IMR-90 (cell line): ENCODE measurements around the gene RALGAPA2. TPM values are rescaled to one million over a fixed set of nuclear protein-coding genes. Genes with fewer than 3 reads are reported as not detected.

Experiments used
- ATAC-seq: fragments of 200-7000 bp; cut with Tn5 transposase; 2 replicates; pipeline ENCODE4 v1.9.1; 2020; ENCODE audit warnings: low read depth, mild to moderate bottlenecking, moderate library complexity
- BruUV-seq: library from RNA; stranded (reverse); fragments of 400-500 nt; replicated peaks from 2 replicates; lab custom pipeline; 2021; lab: Mats Ljungman, UMichigan
- CTCF ChIA-PET: fragments of 300-600 bp; formaldehyde crosslinking; extraction: SDS; loops from one replicate; lab custom pipeline; 2021; ENCODE audit warnings: antibody characterized with exemption; lab: Yijun Ruan, JAX
- POLR2A ChIA-PET: fragments of 300-600 bp; sonication (Branson Sonifier 250); formaldehyde crosslinking; loops from one replicate; lab custom pipeline; 2022; ENCODE audit warnings: antibody characterized with exemption; ENCODE audit not compliant: unreplicated experiment; lab: Charles Lee
- DNase-seq: peaks from one replicate; pipeline ENCODE4 v3.0.0; 2013
- H2AFZ ChIP-seq: replicated peaks from 2 replicates; pipeline ENCODE3; 2013; ENCODE audit warnings: low read length, mild to moderate bottlenecking; ENCODE audit not compliant: poor library complexity
- H2AK5ac ChIP-seq: 2 replicates; pipeline ENCODE4 v1.6.1; 2013; ENCODE audit warnings: low read depth, low read length, inconsistent platforms
- H2AK9ac ChIP-seq: replicated peaks from 2 replicates; pipeline ENCODE3; 2013; ENCODE audit warnings: mild to moderate bottlenecking, low read depth, low read length, moderate library complexity; ENCODE audit not compliant: poor library complexity
- H2BK120ac ChIP-seq: 2 replicates; pipeline ENCODE4 v1.6.1; 2013; ENCODE audit warnings: low read depth, low read length, inconsistent platforms
- H2BK15ac ChIP-seq: 3 replicates; pipeline ENCODE4 v1.6.1; 2013; ENCODE audit warnings: low read depth, low read length, inconsistent platforms
- H2BK20ac ChIP-seq: 2 replicates; pipeline ENCODE4 v1.6.1; 2013; ENCODE audit warnings: low read depth, mild to moderate bottlenecking, inconsistent platforms, low read length, moderate library complexity
- H2BK5ac ChIP-seq: 2 replicates; pipeline ENCODE4 v1.6.1; 2013; ENCODE audit warnings: mild to moderate bottlenecking, low read depth, low read length, inconsistent platforms; ENCODE audit not compliant: poor library complexity, severe bottlenecking
- H3K14ac ChIP-seq: replicated peaks from 2 replicates; pipeline ENCODE4 v1.6.1; 2013; ENCODE audit warnings: low read depth, low read length, inconsistent platforms
- H3K18ac ChIP-seq: 2 replicates; pipeline ENCODE4 v1.6.1; 2013; ENCODE audit warnings: low read depth, low read length, control low read depth
- H3K23ac ChIP-seq: 2 replicates; pipeline ENCODE4 v1.6.1; 2013; ENCODE audit warnings: low read depth, low read length, inconsistent platforms
- H3K27ac ChIP-seq: 2 replicates; pipeline ENCODE4 v1.5.1; 2013; ENCODE audit warnings: mild to moderate bottlenecking, control low read depth, low read length; ENCODE audit not compliant: insufficient read depth
- H3K27me3 ChIP-seq: 2 replicates; pipeline ENCODE4 v1.6.1; 2013; ENCODE audit warnings: low read length; ENCODE audit not compliant: control insufficient read depth, insufficient read depth
- H3K36me3 ChIP-seq: 2 replicates; pipeline ENCODE4 v1.6.1; 2013; ENCODE audit warnings: low read length, mixed read lengths; ENCODE audit not compliant: control insufficient read depth, insufficient read depth
- H3K4ac ChIP-seq: 2 replicates; pipeline ENCODE4 v1.6.1; 2013; ENCODE audit warnings: low read depth, low read length, inconsistent platforms
- H3K4me1 ChIP-seq: 2 replicates; pipeline ENCODE4 v1.6.1; 2013; ENCODE audit warnings: low read length, mixed read lengths; ENCODE audit not compliant: control insufficient read depth, insufficient read depth
- H3K4me2 ChIP-seq: 2 replicates; pipeline ENCODE4 v1.6.1; 2013; ENCODE audit warnings: low read depth, mild to moderate bottlenecking, control low read depth, low read length, moderate library complexity
- H3K4me3 ChIP-seq: 2 replicates; pipeline ENCODE4 v1.5.1; 2013; ENCODE audit warnings: low read depth, mild to moderate bottlenecking, control low read depth, low read length, moderate library complexity; ENCODE audit not compliant: insufficient read depth
- H3K56ac ChIP-seq: 2 replicates; pipeline ENCODE4 v1.6.1; 2013; ENCODE audit warnings: low read length, inconsistent platforms; ENCODE audit not compliant: insufficient read depth; ENCODE audit errors: extremely low read depth
- H3K79me1 ChIP-seq, 2 experiments: 2 replicates each; pipeline ENCODE4 v1.6.1; 2013; ENCODE audit warnings: low read length in 2 of 2, inconsistent platforms in 1 of 2, low read depth in 1 of 2
- H3K9ac ChIP-seq: 2 replicates; pipeline ENCODE4 v1.6.1; 2013; ENCODE audit warnings: low read depth, low read length, control low read depth
- H3K9me1 ChIP-seq: 2 replicates; pipeline ENCODE4 v1.6.1; 2013; ENCODE audit warnings: low read length, inconsistent platforms; ENCODE audit not compliant: insufficient read depth
- H3K9me3 ChIP-seq: 2 replicates; pipeline ENCODE4 v1.6.1; 2013; ENCODE audit warnings: low read length; ENCODE audit not compliant: control insufficient read depth, insufficient read depth
- H4K20me1 ChIP-seq: 2 replicates; pipeline ENCODE4 v1.6.1; 2013; ENCODE audit warnings: low read length, inconsistent platforms; ENCODE audit not compliant: insufficient read depth
- H4K5ac ChIP-seq: 2 replicates; pipeline ENCODE4 v1.6.1; 2013; ENCODE audit warnings: mild to moderate bottlenecking, low read depth, low read length, control low read depth
- H4K8ac ChIP-seq, 2 experiments: 2 replicates each; pipeline ENCODE4 v1.6.1; 2013; ENCODE audit warnings: low read depth in 2 of 2, low read length in 2 of 2, control low read depth in 1 of 2, inconsistent platforms in 1 of 2
- H4K91ac ChIP-seq: 2 replicates; pipeline ENCODE4 v1.6.1; 2013; ENCODE audit warnings: low read depth, low read length, inconsistent platforms; ENCODE audit not compliant: insufficient read depth
- BHLHE40 ChIP-seq: fragments of 150-350 bp; IDR thresholded peaks from 2 replicates; pipeline ENCODE4 v1.6.1; 2016; ENCODE audit warnings: mild to moderate bottlenecking, low read depth, low read length
- CEBPB ChIP-seq: IDR thresholded peaks from 2 replicates; pipeline ENCODE4 v1.6.1; 2012; ENCODE audit warnings: low read depth, low read length, improper control_type of control experiment
- CHD1 ChIP-seq: IDR thresholded peaks from 2 replicates; pipeline ENCODE4 v1.6.1; 2012; ENCODE audit warnings: low read depth, low read length, improper control_type of control experiment
- CTCF ChIP-seq: conservative IDR thresholded peaks from 2 replicates; pipeline ENCODE4 v1.5.1; 2012; ENCODE audit warnings: mild to moderate bottlenecking, low read depth, low read length, improper control_type of control experiment
- ELK1 ChIP-seq: fragments of 150-350 bp; IDR thresholded peaks from 2 replicates; pipeline ENCODE4 v1.6.1; 2016; ENCODE audit warnings: low read depth, mild to moderate bottlenecking, low read length, moderate library complexity, borderline replicate concordance
- FOS ChIP-seq: fragments of 150-350 bp; IDR thresholded peaks from 2 replicates; pipeline ENCODE4 v1.6.1; 2016; ENCODE audit warnings: low read depth, low read length
- MAFK ChIP-seq: IDR thresholded peaks from 2 replicates; pipeline ENCODE4 v1.6.1; 2012; ENCODE audit warnings: low read depth, low read length, improper control_type of control experiment
- MAZ ChIP-seq: IDR thresholded peaks from 2 replicates; pipeline ENCODE4 v1.6.1; 2012; ENCODE audit warnings: low read depth, mild to moderate bottlenecking, low read length, improper control_type of control experiment, moderate library complexity, borderline replicate concordance
- MXI1 ChIP-seq: IDR thresholded peaks from 2 replicates; pipeline ENCODE4 v1.6.1; 2012; ENCODE audit warnings: low read depth, mild to moderate bottlenecking, low read length, moderate library complexity, borderline replicate concordance
- NFE2L2 ChIP-seq: fragments of 150-350 bp; IDR thresholded peaks from 2 replicates; pipeline ENCODE4 v1.6.1; 2016; ENCODE audit warnings: low read depth, mild to moderate bottlenecking, low read length
- POLR2A ChIP-seq: IDR thresholded peaks from 2 replicates; pipeline ENCODE4 v1.6.1; 2012; ENCODE audit warnings: mild to moderate bottlenecking, low read depth, low read length
- RAD21 ChIP-seq: IDR thresholded peaks from 2 replicates; pipeline ENCODE4 v1.6.1; 2012; ENCODE audit warnings: low read length, improper control_type of control experiment
- RCOR1 ChIP-seq: IDR thresholded peaks from 2 replicates; pipeline ENCODE4 v1.6.1; 2012; ENCODE audit warnings: mild to moderate bottlenecking, low read length, improper control_type of control experiment; ENCODE audit not compliant: insufficient replicate concordance
- RFX5 ChIP-seq: IDR thresholded peaks from 2 replicates; pipeline ENCODE4 v1.8.0; 2012; ENCODE audit warnings: low read depth, mild to moderate bottlenecking, low read length, moderate library complexity
- SMC3 ChIP-seq: fragments of 150-350 bp; IDR thresholded peaks from 2 replicates; pipeline ENCODE4 v1.6.1; 2016; ENCODE audit warnings: low read depth, mild to moderate bottlenecking, antibody characterized with exemption, low read length, moderate library complexity
- USF2 ChIP-seq: fragments of 150-350 bp; IDR thresholded peaks from 2 replicates; pipeline ENCODE4 v1.6.1; 2017; ENCODE audit warnings: mild to moderate bottlenecking, antibody characterized with exemption, low read length, low read depth
- WGBS, 2 experiments: methylation state at CpG; one replicate each; pipeline versions ENCODE4 v1.1.5 to v1.1.7; 2013; ENCODE audit warnings: missing lambda C conversion rate in 2 of 2; ENCODE audit not compliant: insufficient read length in 1 of 2; ENCODE audit errors: extremely low coverage in 2 of 2; 5-methylcytosine and 5-hydroxymethylcytosine counted together
- dilution Hi-C: fragments of 300-500 bp; cut with HindIII; formaldehyde crosslinking; loops from one replicate; pipeline ENCODE4 v1.14.3; 2018; ENCODE audit warnings: low sequenced_read_pairs; ENCODE audit not compliant: unreplicated experiment
- in situ Hi-C: fragments of 300-500 bp; cut with MboI; formaldehyde crosslinking; loops from 3 replicates; pipeline ENCODE4 v1.14.3; 2019; ENCODE audit warnings: low sequenced_read_pairs, inconsistent platforms, mixed read lengths
- intact Hi-C: fragments of 100-400 bp; cut with micrococcal nuclease; formaldehyde crosslinking; loops from 2 replicates; pipeline ENCODE4 v1.10.0; 2022
- polyA plus RNA-seq, 3 experiments: library from polyadenylated mRNA; depleted of rRNA; stranded (reverse); fragments of >200 nt; gene quantifications; 2 replicates each; pipeline ENCODE4 v1.2.3, GENCODE V29; 2012; ENCODE audit warnings: low replicate concordance in 1 of 3
- total RNA-seq: library from RNA; depleted of rRNA; stranded (reverse); fragments of >200 nt; gene quantifications from 2 replicates; pipeline ENCODE4 v1.2.3, GENCODE V29; 2012

Gene RALGAPA2
- total and polyA plus RNA-seq, 2 of the 4 experiments (the other 2 are of a cell fraction) = 1.3 to 3.9 TPM

GRCh38 chr20:20628314-20628713, 84.1 kb downstream of the RALGAPA2 start:
- no peaks in the 10 kb centered on the region for H3K27me3 ChIP-seq
- ChIA-PET POLR2A (no interaction called here), CTCF (no interaction called here)

More at GRCh38 chr20:20628314-20628713, 84.1 kb downstream of the RALGAPA2 start:
- Histone ChIP-seq H2AK5ac (no peak overlapping the region), H3K9ac (no peak overlapping the region), H3K79me1 (no peaks in the 10 kb centered on the region), H4K20me1 (no peaks in the 10 kb centered on the region), H2AK9ac (no peak overlapping the region), H3K27ac (no peak overlapping the region), H3K18ac (no peak overlapping the region), H3K56ac (no peak overlapping the region), H4K5ac (no peak overlapping the region), H2BK20ac (no peak overlapping the region), H2AFZ (no peak overlapping the region), H2BK15ac (no peak overlapping the region), H3K36me3 (no peaks in the 10 kb centered on the region; the same call in 1 of the 2 replicates), H3K14ac (no peak overlapping the region), H3K4ac (no peak overlapping the region), H3K4me3 (no peak overlapping the region), H4K8ac (no peak overlapping the region), H2BK5ac (no peak overlapping the region), H3K9me3 (no peaks in the 10 kb centered on the region), H2BK120ac (no peak overlapping the region), H3K23ac (no peak overlapping the region), H3K9me1 (no peaks in the 10 kb centered on the region), H3K4me1 (no peaks in the 10 kb centered on the region), H3K4me2 (no peak overlapping the region), H4K91ac (no peak overlapping the region)
- DNase-seq (no peak), ATAC-seq (no peak)
- BruUV-seq = no TSS peak
- no peak for TF ChIP-seq POLR2A
- no peak for TF ChIP-seq RCOR1
- TF ChIP-seq FOS = no peak
- no peak for TF ChIP-seq CHD1
- no peak for TF ChIP-seq MAFK
- no peak for TF ChIP-seq ELK1
- TF ChIP-seq RAD21 = no peak
- no peak for TF ChIP-seq MXI1
- no peak for TF ChIP-seq NFE2L2
- TF ChIP-seq USF2 = no peak
- no peak for TF ChIP-seq RFX5
- no peak for TF ChIP-seq SMC3
- TF ChIP-seq BHLHE40 = no peak
- no peak for TF ChIP-seq MAZ
- TF ChIP-seq CTCF = no peak
- no peak for TF ChIP-seq CEBPB
- dilution Hi-C loops = no loop called here
- in situ Hi-C loops = no loop called here
- intact Hi-C loops = no loop called here
- no CpG with 5 or more reads among the region's 2 CpGs for WGBS, 2 experiments
